Measurements from ENCODE around the gene PHLDB2.
A peak's percentile ranks its signal among the peaks of the same experiment; 100 is the strongest.

PHLDB2 gene

GRCh38 chr3:111967068-111967467 lies 108.0 kb downstream of the PHLDB2 start:
- H2BK120ac ChIP-seq (ENCODE audit: low read depth, low read length), result no peak overlapping the region
- no peak overlapping the region for H2AK5ac ChIP-seq (ENCODE audit: low read length)
- no CpG with 5 or more reads among the region's 3 CpGs for WGBS (ENCODE audit: extremely low coverage, insufficient coverage, low lambda C conversion rate)
- no peak overlapping the region for H4K8ac ChIP-seq (ENCODE audit: low read depth, low read length)
- no peak overlapping the region for H3K9ac ChIP-seq (ENCODE audit: low read length)
- no peak overlapping the region for H2BK5ac ChIP-seq (ENCODE audit: low read length)
- no peaks in the 10 kb centered on the region for H3K79me2 ChIP-seq (ENCODE audit: control insufficient read depth, insufficient read depth, low read length)
- no peak overlapping the region for H3K23ac ChIP-seq (ENCODE audit: low read length)
- no peak overlapping the region for H2BK15ac ChIP-seq (replicated peaks; ENCODE audit: low read depth)
- no peak overlapping the region for H3K27ac ChIP-seq (ENCODE audit: low read depth, low read length)
- H3K4ac ChIP-seq (ENCODE audit: low read depth, low read length), result no peak overlapping the region
- H4K5ac ChIP-seq (ENCODE audit: low read length), result no peak overlapping the region
- no peak overlapping the region for H3K4me2 ChIP-seq (ENCODE audit: low read length)
- no peak overlapping the region for H3K56ac ChIP-seq (ENCODE audit: low read length)
- DNase-seq, result no peak
- no peaks in the 10 kb centered on the region for H3K4me1 ChIP-seq (ENCODE audit: control insufficient read depth, low read depth, low read length)
- H3K4me3 ChIP-seq (ENCODE audit: low read length), result no peak overlapping the region
- H3K79me1 ChIP-seq (ENCODE audit: low read length), result no peaks in the 10 kb centered on the region
- no peaks in the 10 kb centered on the region for H3K36me3 ChIP-seq (ENCODE audit: control insufficient read depth, insufficient read depth, low read length)
- no peak overlapping the region for H3K18ac ChIP-seq (ENCODE audit: low read length)
- H3K27me3 ChIP-seq (ENCODE audit: insufficient read depth, low read length, poor library complexity), result no peaks in the 10 kb centered on the region

GRCh38 chr3:111967651-111968274 lies 108.7 kb downstream of the PHLDB2 start:
- Histone ChIP-seq H2BK15ac (replicated peaks; ENCODE audit: low read depth) (no peak overlapping the region), H3K4me2 (ENCODE audit: low read length) (no peak overlapping the region), H2BK120ac (ENCODE audit: low read depth, low read length) (no peak overlapping the region), H3K4me3 (ENCODE audit: low read length) (no peak overlapping the region), H3K36me3 (ENCODE audit: control insufficient read depth, insufficient read depth, low read length) (no peaks in the 10 kb centered on the region), H4K5ac (ENCODE audit: low read length) (no peak overlapping the region), H3K79me1 (ENCODE audit: low read length) (no peaks in the 10 kb centered on the region), H3K18ac (ENCODE audit: low read length) (no peak overlapping the region), H3K4me1 (ENCODE audit: control insufficient read depth, low read depth, low read length) (no peaks in the 10 kb centered on the region), H3K9ac (ENCODE audit: low read length) (no peak overlapping the region), H3K4ac (ENCODE audit: low read depth, low read length) (no peak overlapping the region), H3K27ac (ENCODE audit: low read depth, low read length) (no peak overlapping the region), H3K79me2 (ENCODE audit: control insufficient read depth, insufficient read depth, low read length) (no peaks in the 10 kb centered on the region), H3K56ac (ENCODE audit: low read length) (no peak overlapping the region), H4K8ac (ENCODE audit: low read depth, low read length) (no peak overlapping the region), H2BK5ac (ENCODE audit: low read length) (no peak overlapping the region), H3K23ac (ENCODE audit: low read length) (no peak overlapping the region), H2AK5ac (ENCODE audit: low read length) (no peak overlapping the region), H3K27me3 (ENCODE audit: insufficient read depth, low read length, poor library complexity) (no peaks in the 10 kb centered on the region)
- no CpG with 5 or more reads among the region's 8 CpGs for WGBS (ENCODE audit: extremely low coverage, insufficient coverage, low lambda C conversion rate)
- peak; percentile 85 for DNase-seq

- Histone ChIP-seq H3K18ac (ENCODE audit: low read length) (no peak overlapping the region), H2BK120ac (ENCODE audit: low read depth, low read length) (no peak overlapping the region), H3K4me3 (ENCODE audit: low read length) (no peak overlapping the region), H3K27ac (ENCODE audit: low read depth, low read length) (no peak overlapping the region), H3K23ac (ENCODE audit: low read length) (no peak overlapping the region), H2BK15ac (replicated peaks; ENCODE audit: low read depth) (no peak overlapping the region), H3K27me3 (ENCODE audit: insufficient read depth, low read length, poor library complexity) (no peaks in the 10 kb centered on the region), H2AK5ac (ENCODE audit: low read length) (no peak overlapping the region), H3K36me3 (ENCODE audit: control insufficient read depth, insufficient read depth, low read length) (no peaks in the 10 kb centered on the region), H4K8ac (ENCODE audit: low read depth, low read length) (no peak overlapping the region), H3K79me2 (ENCODE audit: control insufficient read depth, insufficient read depth, low read length) (no peaks in the 10 kb centered on the region), H4K5ac (ENCODE audit: low read length) (no peak overlapping the region), H3K4ac (ENCODE audit: low read depth, low read length) (no peak overlapping the region), H3K9ac (ENCODE audit: low read length) (no peak overlapping the region), H3K56ac (ENCODE audit: low read length) (no peak overlapping the region), H2BK5ac (ENCODE audit: low read length) (no peak overlapping the region), H3K4me2 (ENCODE audit: low read length) (no peak overlapping the region), H3K79me1 (ENCODE audit: low read length) (no peaks in the 10 kb centered on the region), H3K4me1 (ENCODE audit: control insufficient read depth, low read depth, low read length) (no peaks in the 10 kb centered on the region)
- no CpG with 5 or more reads among the region's 5 CpGs for WGBS (ENCODE audit: extremely low coverage, insufficient coverage, low lambda C conversion rate)
- DNase-seq, result no peak
Observed at GRCh38 chr3:111968319-111969054, 109.4 kb downstream of the PHLDB2 start.

GRCh38 chr3:111970376-111970775 lies 111.3 kb downstream of the PHLDB2 start:
- no peak overlapping the region for H3K4ac ChIP-seq (ENCODE audit: low read depth, low read length)
- no CpG with 5 or more reads among the region's 3 CpGs for WGBS (ENCODE audit: extremely low coverage, insufficient coverage, low lambda C conversion rate)
- no peak overlapping the region for H2BK120ac ChIP-seq (ENCODE audit: low read depth, low read length)
- no peak overlapping the region for H3K27ac ChIP-seq (ENCODE audit: low read depth, low read length)
- no peak for DNase-seq
- H3K4me1 ChIP-seq (ENCODE audit: control insufficient read depth, low read depth, low read length), result no peaks in the 10 kb centered on the region
- peaks cover 2% of the 10 kb centered on the region for H3K36me3 ChIP-seq (ENCODE audit: control insufficient read depth, insufficient read depth, low read length)
- H3K18ac ChIP-seq (ENCODE audit: low read length), result no peak overlapping the region
- no peak overlapping the region for H2BK5ac ChIP-seq (ENCODE audit: low read length)
- no peaks in the 10 kb centered on the region for H3K27me3 ChIP-seq (ENCODE audit: insufficient read depth, low read length, poor library complexity)
- H3K56ac ChIP-seq (ENCODE audit: low read length), result no peak overlapping the region
- H3K79me1 ChIP-seq (ENCODE audit: low read length), result no peaks in the 10 kb centered on the region
- H4K5ac ChIP-seq (ENCODE audit: low read length), result no peak overlapping the region
- H2BK15ac ChIP-seq (replicated peaks; ENCODE audit: low read depth), result no peak overlapping the region
- no peaks in the 10 kb centered on the region for H3K79me2 ChIP-seq (ENCODE audit: control insufficient read depth, insufficient read depth, low read length)
- no peak overlapping the region for H2AK5ac ChIP-seq (ENCODE audit: low read length)
- no peak overlapping the region for H3K9ac ChIP-seq (ENCODE audit: low read length)
- H4K8ac ChIP-seq (ENCODE audit: low read depth, low read length), result no peak overlapping the region
- H3K23ac ChIP-seq (ENCODE audit: low read length), result no peak overlapping the region
- no peak overlapping the region for H3K4me2 ChIP-seq (ENCODE audit: low read length)
- H3K4me3 ChIP-seq (ENCODE audit: low read length), result no peak overlapping the region

GRCh38 chr3:111971533-111972130 lies 112.6 kb downstream of the PHLDB2 start:
- Histone ChIP-seq H3K18ac (ENCODE audit: low read length) (no peak overlapping the region), H3K4ac (ENCODE audit: low read depth, low read length) (no peak overlapping the region), H3K27me3 (ENCODE audit: insufficient read depth, low read length, poor library complexity) (no peaks in the 10 kb centered on the region), H3K56ac (ENCODE audit: low read length) (no peak overlapping the region), H3K79me2 (ENCODE audit: control insufficient read depth, insufficient read depth, low read length) (no peaks in the 10 kb centered on the region), H3K4me1 (ENCODE audit: control insufficient read depth, low read depth, low read length) (no peaks in the 10 kb centered on the region), H3K4me3 (ENCODE audit: low read length) (no peak overlapping the region), H3K23ac (ENCODE audit: low read length) (no peak overlapping the region), H4K5ac (ENCODE audit: low read length) (no peak overlapping the region), H3K79me1 (ENCODE audit: low read length) (no peaks in the 10 kb centered on the region), H3K36me3 (ENCODE audit: control insufficient read depth, insufficient read depth, low read length) (peaks cover 2% of the 10 kb centered on the region), H2BK120ac (ENCODE audit: low read depth, low read length) (no peak overlapping the region), H2BK15ac (replicated peaks; ENCODE audit: low read depth) (no peak overlapping the region), H3K9ac (ENCODE audit: low read length) (no peak overlapping the region), H3K27ac (ENCODE audit: low read depth, low read length) (no peak overlapping the region), H2AK5ac (ENCODE audit: low read length) (no peak overlapping the region), H2BK5ac (ENCODE audit: low read length) (no peak overlapping the region), H3K4me2 (ENCODE audit: low read length) (no peak overlapping the region), H4K8ac (ENCODE audit: low read depth, low read length) (no peak overlapping the region)
- WGBS (ENCODE audit: extremely low coverage, insufficient coverage, low lambda C conversion rate), result no CpG with 5 or more reads among the region's 11 CpGs
- DNase-seq, result no peak
